IMR-90 (cell line): ENCODE results near the gene FGG. TPM values are rescaled to one million over a fixed set of nuclear protein-coding genes. Genes with fewer than 3 reads are reported as not detected.

Experiments
- ATAC-seq: fragments of 200-7000 bp; cut with Tn5 transposase; 2 replicates; pipeline ENCODE4 v1.9.1; 2020; ENCODE audit warnings: low read depth, mild to moderate bottlenecking, moderate library complexity
- BruUV-seq: library from RNA; stranded (reverse); fragments of 400-500 nt; replicated peaks from 2 replicates; lab custom pipeline; 2021; lab: Mats Ljungman, UMichigan
- CTCF ChIA-PET: fragments of 300-600 bp; formaldehyde crosslinking; extraction: SDS; loops from one replicate; lab custom pipeline; 2021; ENCODE audit warnings: antibody characterized with exemption; lab: Yijun Ruan, JAX
- POLR2A ChIA-PET: fragments of 300-600 bp; sonication (Branson Sonifier 250); formaldehyde crosslinking; loops from one replicate; lab custom pipeline; 2022; ENCODE audit warnings: antibody characterized with exemption; ENCODE audit not compliant: unreplicated experiment; lab: Charles Lee
- DNase-seq: peaks from one replicate; pipeline ENCODE4 v3.0.0; 2013
- H2AFZ ChIP-seq: replicated peaks from 2 replicates; pipeline ENCODE3; 2013; ENCODE audit warnings: low read length, mild to moderate bottlenecking; ENCODE audit not compliant: poor library complexity
- H2AK5ac ChIP-seq: 2 replicates; pipeline ENCODE4 v1.6.1; 2013; ENCODE audit warnings: low read depth, low read length, inconsistent platforms
- H2AK9ac ChIP-seq: replicated peaks from 2 replicates; pipeline ENCODE3; 2013; ENCODE audit warnings: mild to moderate bottlenecking, low read depth, low read length, moderate library complexity; ENCODE audit not compliant: poor library complexity
- H2BK120ac ChIP-seq: 2 replicates; pipeline ENCODE4 v1.6.1; 2013; ENCODE audit warnings: low read depth, low read length, inconsistent platforms
- H2BK15ac ChIP-seq: 3 replicates; pipeline ENCODE4 v1.6.1; 2013; ENCODE audit warnings: low read depth, low read length, inconsistent platforms
- H2BK20ac ChIP-seq: 2 replicates; pipeline ENCODE4 v1.6.1; 2013; ENCODE audit warnings: low read depth, mild to moderate bottlenecking, inconsistent platforms, low read length, moderate library complexity
- H2BK5ac ChIP-seq: 2 replicates; pipeline ENCODE4 v1.6.1; 2013; ENCODE audit warnings: mild to moderate bottlenecking, low read depth, low read length, inconsistent platforms; ENCODE audit not compliant: poor library complexity, severe bottlenecking
- H3K14ac ChIP-seq: replicated peaks from 2 replicates; pipeline ENCODE4 v1.6.1; 2013; ENCODE audit warnings: low read depth, low read length, inconsistent platforms
- H3K18ac ChIP-seq: 2 replicates; pipeline ENCODE4 v1.6.1; 2013; ENCODE audit warnings: low read depth, low read length, control low read depth
- H3K23ac ChIP-seq: 2 replicates; pipeline ENCODE4 v1.6.1; 2013; ENCODE audit warnings: low read depth, low read length, inconsistent platforms
- H3K27ac ChIP-seq: 2 replicates; pipeline ENCODE4 v1.5.1; 2013; ENCODE audit warnings: mild to moderate bottlenecking, control low read depth, low read length; ENCODE audit not compliant: insufficient read depth
- H3K27me3 ChIP-seq: 2 replicates; pipeline ENCODE4 v1.6.1; 2013; ENCODE audit warnings: low read length; ENCODE audit not compliant: control insufficient read depth, insufficient read depth
- H3K36me3 ChIP-seq: 2 replicates; pipeline ENCODE4 v1.6.1; 2013; ENCODE audit warnings: low read length, mixed read lengths; ENCODE audit not compliant: control insufficient read depth, insufficient read depth
- H3K4ac ChIP-seq: 2 replicates; pipeline ENCODE4 v1.6.1; 2013; ENCODE audit warnings: low read depth, low read length, inconsistent platforms
- H3K4me1 ChIP-seq: 2 replicates; pipeline ENCODE4 v1.6.1; 2013; ENCODE audit warnings: low read length, mixed read lengths; ENCODE audit not compliant: control insufficient read depth, insufficient read depth
- H3K4me2 ChIP-seq: 2 replicates; pipeline ENCODE4 v1.6.1; 2013; ENCODE audit warnings: low read depth, mild to moderate bottlenecking, control low read depth, low read length, moderate library complexity
- H3K4me3 ChIP-seq: 2 replicates; pipeline ENCODE4 v1.5.1; 2013; ENCODE audit warnings: low read depth, mild to moderate bottlenecking, control low read depth, low read length, moderate library complexity; ENCODE audit not compliant: insufficient read depth
- H3K56ac ChIP-seq: 2 replicates; pipeline ENCODE4 v1.6.1; 2013; ENCODE audit warnings: low read length, inconsistent platforms; ENCODE audit not compliant: insufficient read depth; ENCODE audit errors: extremely low read depth
- H3K79me1 ChIP-seq, 2 experiments: 2 replicates each; pipeline ENCODE4 v1.6.1; 2013; ENCODE audit warnings: low read length in 2 of 2, inconsistent platforms in 1 of 2, low read depth in 1 of 2
- H3K9ac ChIP-seq: 2 replicates; pipeline ENCODE4 v1.6.1; 2013; ENCODE audit warnings: low read depth, low read length, control low read depth
- H3K9me1 ChIP-seq: 2 replicates; pipeline ENCODE4 v1.6.1; 2013; ENCODE audit warnings: low read length, inconsistent platforms; ENCODE audit not compliant: insufficient read depth
- H3K9me3 ChIP-seq: 2 replicates; pipeline ENCODE4 v1.6.1; 2013; ENCODE audit warnings: low read length; ENCODE audit not compliant: control insufficient read depth, insufficient read depth
- H4K20me1 ChIP-seq: 2 replicates; pipeline ENCODE4 v1.6.1; 2013; ENCODE audit warnings: low read length, inconsistent platforms; ENCODE audit not compliant: insufficient read depth
- H4K5ac ChIP-seq: 2 replicates; pipeline ENCODE4 v1.6.1; 2013; ENCODE audit warnings: mild to moderate bottlenecking, low read depth, low read length, control low read depth
- H4K8ac ChIP-seq, 2 experiments: 2 replicates each; pipeline ENCODE4 v1.6.1; 2013; ENCODE audit warnings: low read depth in 2 of 2, low read length in 2 of 2, control low read depth in 1 of 2, inconsistent platforms in 1 of 2
- H4K91ac ChIP-seq: 2 replicates; pipeline ENCODE4 v1.6.1; 2013; ENCODE audit warnings: low read depth, low read length, inconsistent platforms; ENCODE audit not compliant: insufficient read depth
- BHLHE40 ChIP-seq: fragments of 150-350 bp; IDR thresholded peaks from 2 replicates; pipeline ENCODE4 v1.6.1; 2016; ENCODE audit warnings: mild to moderate bottlenecking, low read depth, low read length
- CEBPB ChIP-seq: IDR thresholded peaks from 2 replicates; pipeline ENCODE4 v1.6.1; 2012; ENCODE audit warnings: low read depth, low read length, improper control_type of control experiment
- CHD1 ChIP-seq: IDR thresholded peaks from 2 replicates; pipeline ENCODE4 v1.6.1; 2012; ENCODE audit warnings: low read depth, low read length, improper control_type of control experiment
- FOS ChIP-seq: fragments of 150-350 bp; IDR thresholded peaks from 2 replicates; pipeline ENCODE4 v1.6.1; 2016; ENCODE audit warnings: low read depth, low read length
- MAFK ChIP-seq: IDR thresholded peaks from 2 replicates; pipeline ENCODE4 v1.6.1; 2012; ENCODE audit warnings: low read depth, low read length, improper control_type of control experiment
- MAZ ChIP-seq: IDR thresholded peaks from 2 replicates; pipeline ENCODE4 v1.6.1; 2012; ENCODE audit warnings: low read depth, mild to moderate bottlenecking, low read length, improper control_type of control experiment, moderate library complexity, borderline replicate concordance
- NFE2L2 ChIP-seq: fragments of 150-350 bp; IDR thresholded peaks from 2 replicates; pipeline ENCODE4 v1.6.1; 2016; ENCODE audit warnings: low read depth, mild to moderate bottlenecking, low read length
- POLR2A ChIP-seq: IDR thresholded peaks from 2 replicates; pipeline ENCODE4 v1.6.1; 2012; ENCODE audit warnings: mild to moderate bottlenecking, low read depth, low read length
- RAD21 ChIP-seq: IDR thresholded peaks from 2 replicates; pipeline ENCODE4 v1.6.1; 2012; ENCODE audit warnings: low read length, improper control_type of control experiment
- RCOR1 ChIP-seq: IDR thresholded peaks from 2 replicates; pipeline ENCODE4 v1.6.1; 2012; ENCODE audit warnings: mild to moderate bottlenecking, low read length, improper control_type of control experiment; ENCODE audit not compliant: insufficient replicate concordance
- RFX5 ChIP-seq: IDR thresholded peaks from 2 replicates; pipeline ENCODE4 v1.8.0; 2012; ENCODE audit warnings: low read depth, mild to moderate bottlenecking, low read length, moderate library complexity
- SMC3 ChIP-seq: fragments of 150-350 bp; IDR thresholded peaks from 2 replicates; pipeline ENCODE4 v1.6.1; 2016; ENCODE audit warnings: low read depth, mild to moderate bottlenecking, antibody characterized with exemption, low read length, moderate library complexity
- dilution Hi-C: fragments of 300-500 bp; cut with HindIII; formaldehyde crosslinking; loops from one replicate; pipeline ENCODE4 v1.14.3; 2018; ENCODE audit warnings: low sequenced_read_pairs; ENCODE audit not compliant: unreplicated experiment
- in situ Hi-C: fragments of 300-500 bp; cut with MboI; formaldehyde crosslinking; loops from 3 replicates; pipeline ENCODE4 v1.14.3; 2019; ENCODE audit warnings: low sequenced_read_pairs, inconsistent platforms, mixed read lengths
- intact Hi-C: fragments of 100-400 bp; cut with micrococcal nuclease; formaldehyde crosslinking; loops from 2 replicates; pipeline ENCODE4 v1.10.0; 2022
- polyA plus RNA-seq, 3 experiments: library from polyadenylated mRNA; depleted of rRNA; stranded (reverse); fragments of >200 nt; gene quantifications; 2 replicates each; pipeline ENCODE4 v1.2.3, GENCODE V29; 2012; ENCODE audit warnings: low replicate concordance in 1 of 3
- total RNA-seq: library from RNA; depleted of rRNA; stranded (reverse); fragments of >200 nt; gene quantifications from 2 replicates; pipeline ENCODE4 v1.2.3, GENCODE V29; 2012
- TF ChIP-seq, protein P1 (sequence below): fragments of 150-350 bp; IDR thresholded peaks from 2 replicates; pipeline ENCODE4 v1.6.1; 2016; ENCODE audit warnings: low read depth, mild to moderate bottlenecking, low read length, moderate library complexity, borderline replicate concordance
- TF ChIP-seq, protein P2 (sequence below): fragments of 150-350 bp; IDR thresholded peaks from 2 replicates; pipeline ENCODE4 v1.6.1; 2017; ENCODE audit warnings: mild to moderate bottlenecking, antibody characterized with exemption, low read length, low read depth
- TF ChIP-seq, protein P3 (sequence below): conservative IDR thresholded peaks from 2 replicates; pipeline ENCODE4 v1.5.1; 2012; ENCODE audit warnings: mild to moderate bottlenecking, low read depth, low read length, improper control_type of control experiment

Gene FGG
- total and polyA plus RNA-seq, 2 of the 4 experiments (the other 2 are of a cell fraction), result not detected

DNA sequence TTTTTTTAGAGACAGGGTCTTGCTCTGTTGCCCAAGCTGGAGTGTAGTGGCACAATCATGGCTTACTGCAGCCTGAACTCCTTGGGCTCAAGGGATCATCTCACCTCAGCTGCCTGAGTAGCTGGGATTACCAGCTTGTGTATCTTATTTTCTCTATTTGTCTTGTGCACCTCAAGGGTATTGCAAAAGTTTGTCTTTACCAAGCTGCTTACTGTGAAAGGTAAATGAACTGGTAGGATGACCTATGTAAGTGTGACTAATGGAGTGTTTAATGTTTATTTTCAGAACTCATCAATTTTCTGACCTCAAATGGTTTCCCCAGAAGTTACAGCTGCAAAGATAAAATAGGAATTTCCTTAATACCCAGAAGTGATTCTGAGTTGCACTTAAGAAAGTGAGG, 16.6 kb downstream of the FGG start:
- ATAC-seq, result no peak

More for the DNA sequence above, 16.6 kb downstream of the FGG start:
- no peaks in the 10 kb centered on the region for H3K79me1 ChIP-seq
- H3K36me3 ChIP-seq, result no peaks in the 10 kb centered on the region
- dilution Hi-C loops, result no loop called here
- no peak overlapping the region for H2BK15ac ChIP-seq
- H3K56ac ChIP-seq, result no peak overlapping the region
- no peak overlapping the region for H2AK5ac ChIP-seq
- no peak overlapping the region for H2AFZ ChIP-seq
- no peak overlapping the region for H3K4me2 ChIP-seq
- H3K27me3 ChIP-seq, result no peaks in the 10 kb centered on the region
- ChIA-PET POLR2A (interaction anchor here (0.6 kb wide), 1 partner anchor 1206 kb away, joined by 3 read pairs; no protein-coding TSS in a partner anchor), CTCF (interaction anchor here (1.5 kb wide), 1 partner anchor 10 kb away, joined by 7 read pairs; no protein-coding TSS in a partner anchor)
- no peak overlapping the region for H2BK120ac ChIP-seq
- no peak overlapping the region for H2AK9ac ChIP-seq
- H3K4me3 ChIP-seq, result no peak overlapping the region
- no TSS peak for BruUV-seq
- TF ChIP-seq CHD1, result no peak
- TF ChIP-seq, protein P1, sequence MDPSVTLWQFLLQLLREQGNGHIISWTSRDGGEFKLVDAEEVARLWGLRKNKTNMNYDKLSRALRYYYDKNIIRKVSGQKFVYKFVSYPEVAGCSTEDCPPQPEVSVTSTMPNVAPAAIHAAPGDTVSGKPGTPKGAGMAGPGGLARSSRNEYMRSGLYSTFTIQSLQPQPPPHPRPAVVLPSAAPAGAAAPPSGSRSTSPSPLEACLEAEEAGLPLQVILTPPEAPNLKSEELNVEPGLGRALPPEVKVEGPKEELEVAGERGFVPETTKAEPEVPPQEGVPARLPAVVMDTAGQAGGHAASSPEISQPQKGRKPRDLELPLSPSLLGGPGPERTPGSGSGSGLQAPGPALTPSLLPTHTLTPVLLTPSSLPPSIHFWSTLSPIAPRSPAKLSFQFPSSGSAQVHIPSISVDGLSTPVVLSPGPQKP, result no peak
- no peak for TF ChIP-seq NFE2L2
- no peak for TF ChIP-seq MAZ
- TF ChIP-seq SMC3, result no peak
- no peak for TF ChIP-seq RAD21
- no peak for TF ChIP-seq MAFK
- TF ChIP-seq BHLHE40, result no peak
- no peak for TF ChIP-seq CEBPB
- TF ChIP-seq POLR2A, result no peak
- TF ChIP-seq FOS, result no peak
- TF ChIP-seq, protein P2, sequence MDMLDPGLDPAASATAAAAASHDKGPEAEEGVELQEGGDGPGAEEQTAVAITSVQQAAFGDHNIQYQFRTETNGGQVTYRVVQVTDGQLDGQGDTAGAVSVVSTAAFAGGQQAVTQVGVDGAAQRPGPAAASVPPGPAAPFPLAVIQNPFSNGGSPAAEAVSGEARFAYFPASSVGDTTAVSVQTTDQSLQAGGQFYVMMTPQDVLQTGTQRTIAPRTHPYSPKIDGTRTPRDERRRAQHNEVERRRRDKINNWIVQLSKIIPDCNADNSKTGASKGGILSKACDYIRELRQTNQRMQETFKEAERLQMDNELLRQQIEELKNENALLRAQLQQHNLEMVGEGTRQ, result no peak
- no peak for TF ChIP-seq RCOR1
- TF ChIP-seq RFX5, result no peak
- TF ChIP-seq, protein P3, sequence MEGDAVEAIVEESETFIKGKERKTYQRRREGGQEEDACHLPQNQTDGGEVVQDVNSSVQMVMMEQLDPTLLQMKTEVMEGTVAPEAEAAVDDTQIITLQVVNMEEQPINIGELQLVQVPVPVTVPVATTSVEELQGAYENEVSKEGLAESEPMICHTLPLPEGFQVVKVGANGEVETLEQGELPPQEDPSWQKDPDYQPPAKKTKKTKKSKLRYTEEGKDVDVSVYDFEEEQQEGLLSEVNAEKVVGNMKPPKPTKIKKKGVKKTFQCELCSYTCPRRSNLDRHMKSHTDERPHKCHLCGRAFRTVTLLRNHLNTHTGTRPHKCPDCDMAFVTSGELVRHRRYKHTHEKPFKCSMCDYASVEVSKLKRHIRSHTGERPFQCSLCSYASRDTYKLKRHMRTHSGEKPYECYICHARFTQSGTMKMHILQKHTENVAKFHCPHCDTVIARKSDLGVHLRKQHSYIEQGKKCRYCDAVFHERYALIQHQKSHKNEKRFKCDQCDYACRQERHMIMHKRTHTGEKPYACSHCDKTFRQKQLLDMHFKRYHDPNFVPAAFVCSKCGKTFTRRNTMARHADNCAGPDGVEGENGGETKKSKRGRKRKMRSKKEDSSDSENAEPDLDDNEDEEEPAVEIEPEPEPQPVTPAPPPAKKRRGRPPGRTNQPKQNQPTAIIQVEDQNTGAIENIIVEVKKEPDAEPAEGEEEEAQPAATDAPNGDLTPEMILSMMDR, result no peak
- H3K27ac ChIP-seq, result no peak overlapping the region
- DNase-seq, result no peak
- H4K91ac ChIP-seq, result no peak overlapping the region
- H3K18ac ChIP-seq, result no peak overlapping the region
- no peak overlapping the region for H3K14ac ChIP-seq
- no peaks in the 10 kb centered on the region for H3K9me1 ChIP-seq
- in situ Hi-C loops, result no loop called here
- intact Hi-C loops, result no loop called here
- no peak overlapping the region for H4K8ac ChIP-seq
- H3K23ac ChIP-seq, result no peak overlapping the region
- H2BK5ac ChIP-seq, result no peak overlapping the region
- no peak overlapping the region for H4K5ac ChIP-seq
- no peaks in the 10 kb centered on the region for H3K4me1 ChIP-seq
- H2BK20ac ChIP-seq, result no peak overlapping the region
- no peak overlapping the region for H3K4ac ChIP-seq
- no peak overlapping the region for H3K9ac ChIP-seq
- H4K20me1 ChIP-seq, result no peaks in the 10 kb centered on the region
- H3K9me3 ChIP-seq, result no peaks in the 10 kb centered on the region
